CD4-positive, CD25-positive, alpha-beta regulatory T cell (primary cell): ENCODE measurements around the gene FZD4. TPM values are rescaled to one million over a fixed set of nuclear protein-coding genes. Genes with fewer than 3 reads are reported as not detected.
A peak's percentile ranks its signal among the peaks of the same experiment; 100 is the strongest.

ENCODE experiments used
- ATAC-seq, 2 donors: fragments of 150-1000 bp; cut with Tn5 transposase; one replicate each; pipeline ENCODE4 v1.10.0; 2021; ENCODE audit warnings: low read depth in 2 of 2, moderate number of reproducible peaks in 2 of 2, moderate library complexity in 1 of 2
- DNase-seq, 3 donors: peaks; one replicate each; pipeline versions ENCODE4 v3.0.0 to v3.0.0-alpha.2; 2012 to 2022; ENCODE audit warnings: mixed read lengths in 1 of 3
- H3K27ac ChIP-seq: one replicate; pipeline ENCODE4 v1.7.0; 2013; ENCODE audit warnings: mild to moderate bottlenecking, low read length; ENCODE audit not compliant: insufficient read depth, poor library complexity, severe bottlenecking
- H3K27me3 ChIP-seq: one replicate; pipeline ENCODE4 v1.7.0; 2013; ENCODE audit warnings: low read length; ENCODE audit not compliant: control insufficient read depth, insufficient read depth
- H3K36me3 ChIP-seq: one replicate; pipeline ENCODE4 v1.7.0; 2013; ENCODE audit warnings: mild to moderate bottlenecking, low read length, moderate library complexity; ENCODE audit not compliant: control insufficient read depth, insufficient read depth
- H3K4me1 ChIP-seq: 2 replicates; pipeline ENCODE4 v1.7.0; 2013; ENCODE audit warnings: mild to moderate bottlenecking, low read length; ENCODE audit not compliant: insufficient read depth, control insufficient read depth, poor library complexity, severe bottlenecking
- H3K4me3 ChIP-seq: one replicate; pipeline ENCODE4 v1.7.0; 2013; ENCODE audit warnings: low read depth, mild to moderate bottlenecking, low read length, moderate library complexity
- H3K9me3 ChIP-seq, 2 experiments: 1 replicate in 1 of 2; 2 replicates in 1 of 2; pipeline ENCODE4 v1.7.0; 2013; ENCODE audit warnings: low read length in 2 of 2, mild to moderate bottlenecking in 1 of 2, moderate library complexity in 1 of 2; ENCODE audit not compliant: control insufficient read depth in 2 of 2
- H3K27ac Mint-ChIP-seq, 3 donors: one replicate each; pipeline ENCODE4 v1.8.0; 2020 to 2022; ENCODE audit warnings: mild to moderate bottlenecking in 3 of 3, mixed read lengths in 3 of 3, moderate library complexity in 2 of 3
- H3K27me3 Mint-ChIP-seq: one replicate; pipeline ENCODE4 v1.8.0; 2022; ENCODE audit warnings: mild to moderate bottlenecking, mixed read lengths
- H3K36me3 Mint-ChIP-seq: one replicate; pipeline ENCODE4 v1.8.0; 2020; ENCODE audit warnings: mixed read lengths
- H3K4me1 Mint-ChIP-seq, 4 donors: one replicate each; pipeline ENCODE4 v1.8.0; 2020 to 2022; ENCODE audit warnings: mixed read lengths in 4 of 4, mild to moderate bottlenecking in 1 of 4
- H3K4me3 Mint-ChIP-seq, 4 donors: one replicate each; pipeline ENCODE4 v1.8.0; 2020 to 2022; ENCODE audit warnings: mild to moderate bottlenecking in 4 of 4, mixed read lengths in 4 of 4, moderate library complexity in 3 of 4
- H3K9me3 Mint-ChIP-seq, 7 donors: one replicate each; pipeline ENCODE4 v1.8.0; 2020 to 2022; ENCODE audit warnings: mixed read lengths in 7 of 7, mild to moderate bottlenecking in 3 of 7, moderate library complexity in 2 of 7
- polyA plus RNA-seq, 4 donors: library from polyadenylated mRNA; unstranded; fragments of 300-500 nt; fragmentation: Illumina TruSeq; gene quantifications; one replicate each; pipeline ENCODE4 v1.2.3, GENCODE V29; 2021
- total RNA-seq: library from RNA; stranded (reverse); gene quantifications from one replicate; pipeline ENCODE4 v1.2.3, GENCODE V29; 2022

The FZD4 gene
- total and polyA plus RNA-seq, 5 donors from 2014 or later, result not detected

GRCh38 chr11:86981777-86982540 lies 26.8 kb upstream of the FZD4 start:
- ATAC-seq, result no peak
- Mint-ChIP-seq H3K9me3 (no peaks in the 10 kb centered on the region), H3K4me3 (no peak overlapping the region), H3K4me1 (no peaks in the 10 kb centered on the region), H3K27me3 (peaks cover 24% of the 10 kb centered on the region), H3K27ac (no peak overlapping the region), H3K36me3 (no peaks in the 10 kb centered on the region)
- Histone ChIP-seq H3K9me3 (no peaks in the 10 kb centered on the region), H3K27ac (no peak overlapping the region), H3K27me3 (no peaks in the 10 kb centered on the region), H3K4me3 (no peak overlapping the region), H3K36me3 (no peaks in the 10 kb centered on the region), H3K4me1 (no peaks in the 10 kb centered on the region)
- DNase-seq, result no peak

GRCh38 chr11:86980086-86980796 lies 25.0 kb upstream of the FZD4 start:
- H3K27ac Mint-ChIP-seq, result no peak overlapping the region
- no peaks in the 10 kb centered on the region for H3K4me1 Mint-ChIP-seq
- H3K4me1 ChIP-seq, result no peaks in the 10 kb centered on the region
- H3K27ac ChIP-seq, result no peak overlapping the region
- H3K36me3 Mint-ChIP-seq, result no peaks in the 10 kb centered on the region
- peaks cover 24% of the 10 kb centered on the region for H3K27me3 Mint-ChIP-seq
- no peaks in the 10 kb centered on the region for H3K9me3 ChIP-seq
- no peak overlapping the region for H3K4me3 ChIP-seq
- H3K9me3 Mint-ChIP-seq, result no peaks in the 10 kb centered on the region
- ATAC-seq (no peak), DNase-seq (no peak)
- no peaks in the 10 kb centered on the region for H3K36me3 ChIP-seq
- H3K27me3 ChIP-seq, result no peaks in the 10 kb centered on the region
- H3K4me3 Mint-ChIP-seq, result no peak overlapping the region

- Mint-ChIP-seq H3K4me1 (no peaks in the 10 kb centered on the region), H3K27me3 (peaks cover 23% of the 10 kb centered on the region), H3K4me3 (no peak overlapping the region), H3K36me3 (peaks cover 3% of the 10 kb centered on the region), H3K27ac (no peak overlapping the region), H3K9me3 (peaks cover 0 to 7% (median 0%) of the 10 kb centered on the region in 7 donors)
- DNase-seq (peak in 2 of 3 donors; percentile 27 to 55), ATAC-seq (peak; percentile 52 to 53)
- Histone ChIP-seq H3K9me3 (no peaks in the 10 kb centered on the region), H3K4me1 (no peaks in the 10 kb centered on the region), H3K27me3 (no peaks in the 10 kb centered on the region), H3K27ac (no peak overlapping the region), H3K36me3 (no peaks in the 10 kb centered on the region), H3K4me3 (no peak overlapping the region)
These were observed 23.8 kb upstream of the FZD4 start for GRCh38 chr11:86978756-86979608.

GRCh38 chr11:86978247-86978646 lies 23.1 kb upstream of the FZD4 start:
- Mint-ChIP-seq H3K27ac (no peak overlapping the region), H3K36me3 (peaks cover 3% of the 10 kb centered on the region), H3K27me3 (peaks cover 25% of the 10 kb centered on the region), H3K9me3 (peaks cover 0 to 13% (median 4%) of the 10 kb centered on the region in 7 donors), H3K4me1 (no peaks in the 10 kb centered on the region), H3K4me3 (no peak overlapping the region)
- Histone ChIP-seq H3K4me1 (no peaks in the 10 kb centered on the region), H3K27me3 (no peaks in the 10 kb centered on the region), H3K27ac (no peak overlapping the region), H3K36me3 (no peaks in the 10 kb centered on the region), H3K4me3 (no peak overlapping the region), H3K9me3 (peaks cover 0 to 3% of the 10 kb centered on the region in 2 experiments)
- ATAC-seq (no peak), DNase-seq (no peak)

- DNase-seq, result no peak
These were observed 22.4 kb upstream of the FZD4 start for GRCh38 chr11:86977441-86978050.

GRCh38 chr11:86972734-86973133 lies 17.5 kb upstream of the FZD4 start:
- H3K27ac Mint-ChIP-seq, result no peak overlapping the region
- H3K36me3 Mint-ChIP-seq, result peaks cover 7% of the 10 kb centered on the region
- Histone ChIP-seq H3K27ac (no peak overlapping the region), H3K4me3 (no peak overlapping the region), H3K9me3 (peaks cover 0 to 11% of the 10 kb centered on the region in 2 experiments), H3K4me1 (no peaks in the 10 kb centered on the region), H3K27me3 (no peaks in the 10 kb centered on the region), H3K36me3 (no peaks in the 10 kb centered on the region)
- H3K4me3 Mint-ChIP-seq, result no peak overlapping the region
- DNase-seq, result no peak
- no peaks in the 10 kb centered on the region for H3K4me1 Mint-ChIP-seq
- ATAC-seq, result no peak
- peaks cover 9% of the 10 kb centered on the region for H3K27me3 Mint-ChIP-seq
- H3K9me3 Mint-ChIP-seq, result peaks cover 0 to 22% (median 4%) of the 10 kb centered on the region in 7 donors

More at GRCh38 chr11:86977441-86978050, 22.4 kb upstream of the FZD4 start:
- no peaks in the 10 kb centered on the region for H3K4me1 ChIP-seq
- H3K27me3 ChIP-seq, result no peaks in the 10 kb centered on the region
- no peak overlapping the region for H3K27ac ChIP-seq
- ATAC-seq, result no peak
- Mint-ChIP-seq H3K27me3 (peaks cover 20% of the 10 kb centered on the region), H3K27ac (no peak overlapping the region), H3K36me3 (peaks cover 7% of the 10 kb centered on the region), H3K4me3 (no peak overlapping the region), H3K4me1 (no peaks in the 10 kb centered on the region), H3K9me3 (peaks cover 0 to 20% (median 4%) of the 10 kb centered on the region in 7 donors)
- H3K9me3 ChIP-seq, result peaks cover 0 to 10% of the 10 kb centered on the region in 2 experiments
- H3K4me3 ChIP-seq, result no peak overlapping the region
- H3K36me3 ChIP-seq, result no peaks in the 10 kb centered on the region

GRCh38 chr11:86969258-86969657 lies 14.1 kb upstream of the FZD4 start:
- Histone ChIP-seq H3K4me1 (no peaks in the 10 kb centered on the region), H3K4me3 (no peak overlapping the region), H3K27ac (no peak overlapping the region), H3K36me3 (no peaks in the 10 kb centered on the region), H3K27me3 (no peaks in the 10 kb centered on the region), H3K9me3 (peaks cover 0 to 11% of the 10 kb centered on the region in 2 experiments)
- no peak for ATAC-seq
- peaks cover 0 to 17% (median 4%) of the 10 kb centered on the region in 7 donors for H3K9me3 Mint-ChIP-seq
- H3K27me3 Mint-ChIP-seq, result peaks cover 22% of the 10 kb centered on the region
- no peaks in the 10 kb centered on the region for H3K4me1 Mint-ChIP-seq
- H3K27ac Mint-ChIP-seq, result no peak overlapping the region
- H3K36me3 Mint-ChIP-seq, result peaks cover 3% of the 10 kb centered on the region
- DNase-seq, result no peak
- H3K4me3 Mint-ChIP-seq, result no peak overlapping the region
